GM03348 (cell line): ENCODE data around the gene SLC38A2.

Experiments
- DNase-seq: peaks from one replicate; pipeline ENCODE4 v3.0.0; 2012; ENCODE audit warnings: low spot score

Gene SLC38A2

GRCh38 chr12:46374310-46374709 is 1.7 kb upstream of the SLC38A2 start:
- no peak for DNase-seq

- DNase-seq, result peak; percentile 39
These were observed 1.0 kb upstream of the SLC38A2 start for GRCh38 chr12:46373301-46374296.

DNA sequence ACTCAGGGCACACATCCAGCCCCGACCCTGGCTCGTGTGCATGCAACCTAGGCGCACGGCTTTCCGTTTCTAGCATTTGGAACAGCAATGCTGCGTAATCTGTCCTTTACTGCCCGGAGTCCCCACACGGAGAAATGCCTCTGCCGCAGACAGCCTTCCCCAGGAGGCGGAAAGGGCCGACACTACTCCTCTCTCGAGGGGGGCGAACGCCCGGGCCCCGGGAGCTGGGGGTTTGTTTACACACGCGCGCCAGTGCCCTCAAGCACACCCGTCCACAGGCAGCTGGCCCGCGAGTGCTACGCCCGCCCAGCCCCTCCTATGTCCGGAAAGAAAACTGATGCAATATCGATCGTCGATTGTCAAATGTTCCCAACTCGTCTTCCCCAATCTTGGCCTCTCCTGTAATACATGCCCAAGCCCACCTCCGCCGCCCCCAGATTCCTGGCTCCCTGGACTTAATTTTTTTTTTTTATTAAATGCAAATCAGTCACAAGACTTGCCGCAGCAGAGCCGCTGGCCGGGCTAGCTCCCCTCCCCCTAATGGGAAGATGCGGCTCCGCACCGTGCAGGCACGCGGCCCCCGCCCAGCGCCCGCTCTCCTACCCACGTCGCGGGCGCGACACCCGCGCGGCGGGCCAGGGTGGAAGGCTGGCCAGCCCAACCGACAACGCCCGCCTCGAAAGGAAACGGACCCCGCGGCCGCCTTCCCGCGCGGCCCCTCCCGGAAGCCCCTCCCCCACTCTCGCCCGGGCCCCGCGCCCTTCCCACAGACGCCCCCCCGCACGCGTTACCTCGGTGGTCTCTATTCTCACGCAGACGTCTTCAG is 642 bp downstream of the SLC38A2 start:
- peak; percentile 65 for DNase-seq

GRCh38 chr12:46370792-46371717 is 1.5 kb downstream of the SLC38A2 start:
- peak; percentile 90 for DNase-seq

- no peak for DNase-seq
These were observed 2.2 kb downstream of the SLC38A2 start for GRCh38 chr12:46370380-46370734.

DNA sequence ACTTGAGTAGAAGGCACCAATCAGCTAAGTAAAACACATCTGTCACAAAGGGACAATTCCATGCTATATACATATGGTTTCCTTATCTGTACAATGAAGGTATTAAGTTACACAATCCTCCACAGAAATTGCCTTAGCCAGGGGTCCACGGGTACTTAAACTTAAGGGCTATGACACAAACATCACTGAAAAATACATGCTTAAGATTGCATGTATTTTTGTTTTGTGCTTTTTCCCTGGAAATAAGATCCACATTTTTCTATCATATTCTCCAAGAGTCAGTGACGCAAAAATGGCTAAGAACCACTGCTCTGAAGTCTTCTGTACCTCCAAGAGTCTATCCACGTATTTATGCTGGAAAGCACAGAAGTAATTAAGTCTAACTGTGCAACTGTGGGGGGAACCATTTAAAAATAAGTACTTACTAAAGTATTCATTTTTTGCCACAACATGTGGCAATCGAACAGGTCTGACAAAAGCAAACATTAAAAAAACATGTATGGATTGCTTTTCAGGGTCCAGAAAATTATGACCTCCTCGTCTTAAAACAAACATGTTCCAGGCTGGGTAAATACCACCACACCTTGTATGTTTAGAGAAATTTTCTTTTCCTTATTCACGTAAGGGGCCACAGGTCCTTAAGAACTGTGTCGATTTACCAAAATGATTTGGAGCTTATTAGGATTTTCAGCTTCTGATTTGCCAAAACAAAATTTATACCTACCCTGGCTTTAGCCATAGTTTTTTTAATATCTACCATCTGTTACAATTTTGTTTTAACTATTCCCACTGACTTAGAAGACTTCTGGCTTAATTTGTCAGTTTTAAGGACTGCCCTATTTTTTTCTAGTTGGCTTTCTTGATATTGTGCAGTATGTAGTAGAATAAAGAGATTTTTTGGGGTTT is 2.8 kb downstream of the SLC38A2 start:
- DNase-seq, result no peak

GRCh38 chr12:46369095-46369473 is 3.5 kb downstream of the SLC38A2 start:
- DNase-seq, result no peak

- no peak for DNase-seq
These were observed 3.9 kb downstream of the SLC38A2 start for GRCh38 chr12:46368684-46369083.

DNA sequence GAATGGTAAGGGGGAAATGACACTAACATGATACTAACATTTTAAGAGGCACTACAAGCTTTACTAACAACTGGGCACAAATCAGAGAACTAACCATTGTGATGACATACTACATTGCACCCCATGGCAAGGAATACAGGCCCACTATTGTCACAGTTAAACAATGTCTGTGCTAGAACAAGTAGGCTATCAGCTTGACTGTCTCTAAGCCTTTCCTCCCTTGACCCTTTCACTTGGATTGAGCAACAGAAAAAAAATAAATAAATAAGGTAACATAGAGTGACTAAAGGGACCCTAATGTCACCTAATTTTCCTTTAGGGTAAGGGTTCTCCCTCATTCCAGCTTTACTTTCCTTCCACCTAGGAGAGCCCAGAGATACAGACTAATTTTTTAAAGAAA is 4.4 kb downstream of the SLC38A2 start:
- DNase-seq, result no peak

GRCh38 chr12:46367351-46368029 is 5.1 kb downstream of the SLC38A2 start:
- no peak for DNase-seq

DNA sequence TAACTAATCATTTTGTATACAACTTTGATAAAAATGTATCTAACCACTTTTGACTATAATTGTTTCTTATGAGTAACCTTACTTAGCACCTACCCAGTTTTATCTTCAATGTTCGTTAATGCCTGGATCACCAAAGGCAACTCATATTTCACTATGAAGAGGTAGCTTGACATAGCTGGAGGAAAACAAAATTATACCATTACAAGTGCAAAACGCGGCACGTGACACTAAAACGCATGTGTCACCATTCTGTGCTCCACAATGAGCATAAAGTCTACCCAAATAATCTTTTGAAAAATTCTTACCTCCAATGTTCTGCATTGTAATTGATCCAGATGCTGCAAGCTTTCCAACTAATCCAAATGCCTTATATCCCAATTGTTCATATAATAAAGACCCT is 5.8 kb downstream of the SLC38A2 start:
- no peak for DNase-seq

GRCh38 chr12:46365951-46366379 is 6.6 kb downstream of the SLC38A2 start:
- DNase-seq, result no peak

- DNase-seq, result no peak
These were observed 7.6 kb downstream of the SLC38A2 start for GRCh38 chr12:46364777-46365580.

DNA sequence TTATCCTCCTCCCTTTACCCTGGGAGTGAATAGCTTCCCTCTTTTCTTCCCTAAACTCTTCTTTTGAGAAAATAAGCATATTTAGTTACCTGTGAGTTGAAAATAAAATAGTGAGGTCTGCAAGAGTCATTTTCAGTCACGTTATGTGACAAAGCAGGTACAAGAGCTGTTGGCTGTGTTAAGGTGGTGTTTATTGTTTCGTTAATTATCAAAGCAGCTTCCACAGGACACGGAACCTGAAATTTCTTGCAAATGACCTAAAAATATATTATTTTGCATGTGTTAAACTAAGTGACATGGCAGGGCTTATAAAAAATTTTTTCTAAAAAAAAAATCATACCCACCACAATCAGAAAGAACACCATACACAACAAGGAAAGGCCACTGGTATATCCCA is 8.3 kb downstream of the SLC38A2 start:
- DNase-seq, result no peak

GRCh38 chr12:46363582-46364299 is 8.8 kb downstream of the SLC38A2 start:
- DNase-seq, result no peak

- DNase-seq, result no peak
These were observed 9.5 kb downstream of the SLC38A2 start for GRCh38 chr12:46362895-46363581.

- no peak for DNase-seq
These were observed 10.9 kb downstream of the SLC38A2 start for GRCh38 chr12:46361667-46362034.
